Measurements from ENCODE around the gene CLP1. TPM values are rescaled to one million over a fixed set of nuclear protein-coding genes. Genes with fewer than 3 reads are reported as not detected.

Gene CLP1
- total RNA-seq, 4 donors from 2014 or later = 6.3 to 15.1 (median 7.8) TPM

DNA sequence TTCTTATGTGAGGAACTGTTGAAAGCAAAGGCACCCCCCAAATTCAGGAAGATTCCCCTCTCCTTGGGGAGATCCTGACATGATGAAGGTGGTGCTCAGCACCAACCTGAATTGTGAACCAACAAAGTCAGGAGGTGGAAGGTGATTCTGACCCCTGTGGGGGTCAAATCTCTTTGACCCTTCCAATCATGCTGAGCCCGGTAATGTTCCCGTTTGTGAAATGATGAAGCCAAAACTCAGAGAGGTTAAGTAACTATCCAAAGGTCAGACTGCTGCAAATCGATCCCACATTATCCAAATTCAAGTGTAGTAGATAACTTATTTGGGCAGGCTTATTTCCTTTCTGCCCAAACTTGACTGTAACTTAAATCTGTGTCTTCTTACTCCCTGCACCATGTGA, 41.0 kb upstream of the CLP1 start:
- H3K27me3 ChIP-seq = no peaks in the 10 kb centered on the region
- no peak overlapping the region for H3K4me3 ChIP-seq
- WGBS, 2 donors = 46 to 57% methylated on average over 3 of the region's 3 CpGs
- H3K9me3 ChIP-seq = peaks cover 0 to 8% (median 0%) of the 10 kb centered on the region in 4 donors
- DNase-seq (ENCODE audit: low spot score in 2 of 2) = no peak
- TF ChIP-seq, protein P1, sequence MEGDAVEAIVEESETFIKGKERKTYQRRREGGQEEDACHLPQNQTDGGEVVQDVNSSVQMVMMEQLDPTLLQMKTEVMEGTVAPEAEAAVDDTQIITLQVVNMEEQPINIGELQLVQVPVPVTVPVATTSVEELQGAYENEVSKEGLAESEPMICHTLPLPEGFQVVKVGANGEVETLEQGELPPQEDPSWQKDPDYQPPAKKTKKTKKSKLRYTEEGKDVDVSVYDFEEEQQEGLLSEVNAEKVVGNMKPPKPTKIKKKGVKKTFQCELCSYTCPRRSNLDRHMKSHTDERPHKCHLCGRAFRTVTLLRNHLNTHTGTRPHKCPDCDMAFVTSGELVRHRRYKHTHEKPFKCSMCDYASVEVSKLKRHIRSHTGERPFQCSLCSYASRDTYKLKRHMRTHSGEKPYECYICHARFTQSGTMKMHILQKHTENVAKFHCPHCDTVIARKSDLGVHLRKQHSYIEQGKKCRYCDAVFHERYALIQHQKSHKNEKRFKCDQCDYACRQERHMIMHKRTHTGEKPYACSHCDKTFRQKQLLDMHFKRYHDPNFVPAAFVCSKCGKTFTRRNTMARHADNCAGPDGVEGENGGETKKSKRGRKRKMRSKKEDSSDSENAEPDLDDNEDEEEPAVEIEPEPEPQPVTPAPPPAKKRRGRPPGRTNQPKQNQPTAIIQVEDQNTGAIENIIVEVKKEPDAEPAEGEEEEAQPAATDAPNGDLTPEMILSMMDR (IDR thresholded peaks at IDR 0.05) = no peak
- TF ChIP-seq POLR2A (IDR thresholded peaks at IDR 0.05) (no peak), EP300 (IDR thresholded peaks at IDR 0.05) (no peak)
- peaks cover 0 to 87% (median 0%) of the 10 kb centered on the region in 3 donors for H3K36me3 ChIP-seq
- no peaks in the 10 kb centered on the region for H3K4me1 ChIP-seq
- H3K27ac ChIP-seq = no peak overlapping the region

- TF ChIP-seq, protein P1 (IDR thresholded peaks at IDR 0.05) = no peak
- no peak for TF ChIP-seq EP300 (IDR thresholded peaks at IDR 0.05)
- TF ChIP-seq POLR2A (IDR thresholded peaks at IDR 0.05) = no peak
- Histone ChIP-seq H3K9me3 (peaks cover 0 to 8% (median 0%) of the 10 kb centered on the region in 4 donors), H3K36me3 (peaks cover 0 to 80% (median 0%) of the 10 kb centered on the region in 3 donors), H3K27ac (no peak overlapping the region), H3K4me1 (no peaks in the 10 kb centered on the region), H3K27me3 (no peaks in the 10 kb centered on the region), H3K4me3 (no peak overlapping the region)
- 85 to 88% methylated on average over 2 of the region's 2 CpGs for WGBS, 2 donors
- DNase-seq (ENCODE audit: low spot score in 2 of 2) = no peak
Observed at GRCh38 chr11:57618438-57618837, 39.1 kb upstream of the CLP1 start.

GRCh38 chr11:57619331-57619730, 38.2 kb upstream of the CLP1 start:
- Histone ChIP-seq H3K9me3 (peaks cover 0 to 8% (median 0%) of the 10 kb centered on the region in 4 donors), H3K36me3 (peaks cover 0 to 71% (median 0%) of the 10 kb centered on the region in 3 donors)

GRCh38 chr11:57620467-57620866, 37.1 kb upstream of the CLP1 start:
- H3K4me1 ChIP-seq = no peaks in the 10 kb centered on the region
- no peaks in the 10 kb centered on the region for H3K27me3 ChIP-seq
- DNase-seq (ENCODE audit: low spot score in 2 of 2) = no peak
- TF ChIP-seq EP300 (IDR thresholded peaks at IDR 0.05) = no peak
- TF ChIP-seq POLR2A (IDR thresholded peaks at IDR 0.05) = no peak
- TF ChIP-seq, protein P1 (IDR thresholded peaks at IDR 0.05) = no peak
- H3K27ac ChIP-seq = no peak overlapping the region
- H3K9me3 ChIP-seq = peaks cover 0 to 8% (median 0%) of the 10 kb centered on the region in 4 donors
- H3K4me3 ChIP-seq = no peak overlapping the region
- H3K36me3 ChIP-seq = peaks cover 0 to 60% (median 0%) of the 10 kb centered on the region in 3 donors

More at GRCh38 chr11:57619331-57619730, 38.2 kb upstream of the CLP1 start:
- TF ChIP-seq EP300 (IDR thresholded peaks at IDR 0.05) = no peak
- no peak for TF ChIP-seq POLR2A (IDR thresholded peaks at IDR 0.05)
- TF ChIP-seq, protein P1 (IDR thresholded peaks at IDR 0.05) = no peak
- Histone ChIP-seq H3K4me3 (no peak overlapping the region), H3K4me1 (no peaks in the 10 kb centered on the region), H3K27ac (no peak overlapping the region), H3K27me3 (no peaks in the 10 kb centered on the region)
- no peak for DNase-seq (ENCODE audit: low spot score in 2 of 2)
- 89 to 92% methylated on average over 2 of the region's 2 CpGs for WGBS, 2 donors

- TF ChIP-seq, protein P1 (IDR thresholded peaks at IDR 0.05) = no peak
- TF ChIP-seq POLR2A (IDR thresholded peaks at IDR 0.05) = no peak
- TF ChIP-seq EP300 (IDR thresholded peaks at IDR 0.05) = no peak
- H3K9me3 ChIP-seq = peaks cover 0 to 8% (median 0%) of the 10 kb centered on the region in 4 donors
- 31 to 64% methylated on average over 3 of the region's 3 CpGs for WGBS, 2 donors
- H3K36me3 ChIP-seq = peaks cover 0 to 44% (median 0%) of the 10 kb centered on the region in 3 donors
- H3K27me3 ChIP-seq = no peaks in the 10 kb centered on the region
- H3K4me1 ChIP-seq = no peaks in the 10 kb centered on the region
- DNase-seq (ENCODE audit: low spot score in 2 of 2) = no peak
- H3K27ac ChIP-seq = no peak overlapping the region
- no peak overlapping the region for H3K4me3 ChIP-seq
Observed at GRCh38 chr11:57622263-57622662, 35.3 kb upstream of the CLP1 start.

Data from tibial nerve (tissue), 4 donors.